ENCODE results near the gene MLH1.

MLH1 gene

DNA sequence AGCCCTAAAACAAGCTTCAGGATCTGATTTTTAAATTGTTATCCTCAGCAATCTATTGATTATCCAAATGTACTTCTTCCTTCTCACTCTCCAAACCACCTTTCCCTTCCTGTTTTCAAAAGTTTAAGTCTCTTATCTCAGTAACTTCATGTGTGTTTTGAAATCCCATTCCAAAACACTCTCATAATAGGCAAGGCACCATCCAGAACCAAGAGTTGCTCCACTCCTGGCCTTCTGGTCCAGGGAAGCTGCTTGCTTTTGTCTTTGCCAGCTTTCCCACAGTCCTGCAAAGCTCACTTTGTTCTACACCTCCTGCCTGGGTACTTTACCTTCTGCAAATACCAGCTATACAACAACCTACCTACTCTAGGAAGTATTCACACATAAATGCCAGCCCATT is 63.5 kb downstream of the MLH1 start:
- TF ChIP-seq, protein P1, sequence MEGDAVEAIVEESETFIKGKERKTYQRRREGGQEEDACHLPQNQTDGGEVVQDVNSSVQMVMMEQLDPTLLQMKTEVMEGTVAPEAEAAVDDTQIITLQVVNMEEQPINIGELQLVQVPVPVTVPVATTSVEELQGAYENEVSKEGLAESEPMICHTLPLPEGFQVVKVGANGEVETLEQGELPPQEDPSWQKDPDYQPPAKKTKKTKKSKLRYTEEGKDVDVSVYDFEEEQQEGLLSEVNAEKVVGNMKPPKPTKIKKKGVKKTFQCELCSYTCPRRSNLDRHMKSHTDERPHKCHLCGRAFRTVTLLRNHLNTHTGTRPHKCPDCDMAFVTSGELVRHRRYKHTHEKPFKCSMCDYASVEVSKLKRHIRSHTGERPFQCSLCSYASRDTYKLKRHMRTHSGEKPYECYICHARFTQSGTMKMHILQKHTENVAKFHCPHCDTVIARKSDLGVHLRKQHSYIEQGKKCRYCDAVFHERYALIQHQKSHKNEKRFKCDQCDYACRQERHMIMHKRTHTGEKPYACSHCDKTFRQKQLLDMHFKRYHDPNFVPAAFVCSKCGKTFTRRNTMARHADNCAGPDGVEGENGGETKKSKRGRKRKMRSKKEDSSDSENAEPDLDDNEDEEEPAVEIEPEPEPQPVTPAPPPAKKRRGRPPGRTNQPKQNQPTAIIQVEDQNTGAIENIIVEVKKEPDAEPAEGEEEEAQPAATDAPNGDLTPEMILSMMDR (IDR thresholded peaks at IDR 0.05; ENCODE audit: extremely low read depth, missing control alignments): no peak

DNA sequence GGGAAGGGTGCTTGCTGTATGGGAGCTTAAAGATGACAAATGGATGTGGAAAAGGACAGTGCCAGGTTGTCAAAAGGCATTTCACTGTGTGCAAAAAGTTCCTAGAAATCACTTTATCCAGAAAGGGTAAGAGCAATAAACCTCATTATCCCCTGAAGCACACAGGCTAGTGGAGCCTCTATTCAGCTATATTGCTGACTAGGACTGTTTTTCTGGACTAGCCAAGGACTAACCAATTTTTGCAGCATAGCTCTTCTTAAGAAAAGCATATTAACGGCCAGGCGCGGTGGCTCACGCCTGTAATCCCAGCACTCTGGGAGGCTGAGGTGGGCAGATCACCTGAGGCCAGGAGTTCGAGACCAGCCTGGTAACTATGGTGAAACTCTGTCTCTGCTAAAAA is 64.8 kb downstream of the MLH1 start:
- TF ChIP-seq, protein P1 (IDR thresholded peaks at IDR 0.05; ENCODE audit: extremely low read depth, missing control alignments): no peak
- DNase-seq (ENCODE audit: low spot score): no peak

More for the DNA sequence above, 63.5 kb downstream of the MLH1 start:
- DNase-seq (ENCODE audit: low spot score): no peak

DNA sequence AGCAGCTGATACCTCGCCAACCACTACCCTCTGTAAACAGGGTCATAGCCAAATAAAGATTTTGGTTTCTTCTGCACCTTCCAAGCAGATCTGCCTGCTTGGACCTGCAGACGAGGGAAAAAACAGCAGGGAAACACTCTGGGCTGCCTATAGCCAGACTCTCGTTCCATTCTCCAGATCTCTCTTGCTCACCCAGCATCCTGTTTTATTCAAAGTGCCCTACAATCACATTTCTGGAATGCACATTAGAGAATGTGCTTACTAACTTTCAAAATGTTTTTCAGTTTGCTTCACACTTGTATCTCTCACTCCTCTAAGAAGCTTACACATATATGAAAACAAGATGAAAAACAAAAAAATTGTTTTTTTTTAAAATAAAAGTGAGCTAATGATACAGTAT is 71.4 kb downstream of the MLH1 start:
- TF ChIP-seq, protein P1 (IDR thresholded peaks at IDR 0.05; ENCODE audit: extremely low read depth, missing control alignments): no peak
- DNase-seq (ENCODE audit: low spot score): no peak

DNA sequence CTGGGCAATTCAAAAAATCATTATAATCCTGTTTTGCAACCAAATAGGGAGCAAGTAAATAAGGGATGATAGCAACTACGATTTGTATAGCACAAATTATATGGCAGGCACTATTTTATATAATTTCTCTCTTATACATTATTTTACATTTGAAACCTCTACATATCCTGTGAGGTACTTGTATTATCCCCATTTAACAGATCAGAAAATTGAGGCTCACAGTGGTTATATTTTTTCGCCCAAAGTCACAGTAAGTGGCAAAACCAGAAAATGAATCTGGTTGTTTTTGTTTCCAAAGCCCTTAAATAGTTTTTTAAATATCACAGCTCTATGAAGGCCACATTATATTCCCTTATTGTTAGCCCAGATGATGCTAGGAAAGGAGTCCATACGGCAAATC is 74.3 kb downstream of the MLH1 start:
- TF ChIP-seq, protein P1 (IDR thresholded peaks at IDR 0.05; ENCODE audit: extremely low read depth, missing control alignments): no peak
- no peak for DNase-seq (ENCODE audit: low spot score)

DNA sequence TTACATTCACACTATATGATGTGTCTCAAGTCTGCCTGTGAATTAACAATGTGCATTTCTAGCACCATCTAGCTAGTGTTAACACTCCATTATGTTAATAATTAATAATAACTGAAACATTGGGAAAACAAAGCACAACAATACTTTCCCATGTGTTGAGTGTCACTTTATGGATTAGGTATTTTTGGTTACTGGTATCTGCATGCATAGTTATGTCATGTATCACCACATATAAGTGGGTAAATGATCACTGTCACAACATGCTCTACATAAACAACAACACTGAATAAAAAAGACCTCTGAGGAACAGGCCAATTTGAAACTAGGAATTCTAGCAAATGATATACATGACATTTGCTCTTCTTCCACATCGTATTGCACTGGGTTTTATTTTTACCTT is 74.7 kb downstream of the MLH1 start:
- no peak for DNase-seq (ENCODE audit: low spot score)

DNA sequence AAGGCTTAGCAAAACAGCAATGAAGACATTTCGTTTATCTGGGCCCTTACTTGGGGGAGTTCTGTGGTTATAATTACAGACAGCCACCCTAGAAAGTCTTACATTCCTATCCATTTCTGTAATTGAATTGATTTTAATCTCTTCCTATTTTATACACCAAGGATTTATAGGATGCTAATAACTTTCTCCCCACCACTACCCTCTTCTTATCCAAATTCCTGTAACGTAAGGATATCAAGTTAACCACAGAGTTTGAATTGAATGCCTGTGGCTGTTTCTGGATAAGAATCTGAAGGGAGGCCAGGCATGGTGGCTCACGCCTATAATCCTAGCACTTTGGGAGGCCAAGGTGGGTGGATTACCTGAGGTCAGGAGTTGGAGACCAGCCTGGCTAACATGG is 78.6 kb downstream of the MLH1 start:
- no peak for DNase-seq (ENCODE audit: low spot score)
- TF ChIP-seq, protein P1 (IDR thresholded peaks at IDR 0.05; ENCODE audit: extremely low read depth, missing control alignments): no peak

More for the DNA sequence above, 74.7 kb downstream of the MLH1 start:
- TF ChIP-seq, protein P1 (IDR thresholded peaks at IDR 0.05; ENCODE audit: extremely low read depth, missing control alignments): no peak

DNA sequence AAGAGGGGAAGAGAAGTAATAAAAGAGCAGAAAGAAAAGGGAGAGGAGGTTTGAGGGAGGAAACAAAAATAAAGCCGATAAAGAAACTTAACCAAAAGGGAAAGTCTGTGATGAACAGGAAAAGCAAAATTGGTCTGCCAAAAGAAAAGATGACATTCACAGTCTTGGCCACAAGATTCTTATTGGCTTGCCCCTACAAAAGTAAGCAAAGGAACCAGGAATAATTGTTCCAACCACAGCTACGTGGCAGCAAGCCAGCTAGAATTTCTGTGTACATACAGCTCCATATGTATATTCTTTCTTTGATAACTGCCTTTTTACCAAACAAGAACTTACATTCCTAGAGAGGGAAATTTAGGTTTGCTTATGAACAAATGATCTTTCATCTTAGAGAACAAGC is 79.6 kb downstream of the MLH1 start:
- TF ChIP-seq, protein P1 (IDR thresholded peaks at IDR 0.05; ENCODE audit: extremely low read depth, missing control alignments): no peak
- DNase-seq (ENCODE audit: low spot score): no peak
